RWPE2 (cell line): ENCODE results near the gene LPO.

ENCODE experiments used
- ATAC-seq: fragments of 200-7000 bp; cut with Tn5 transposase; 3 replicates; pipeline ENCODE4 v1.9.1; 2021; ENCODE audit warnings: low read depth
- DNase-seq: peaks from one replicate; pipeline ENCODE4 v3.0.0-alpha.2; 2020; ENCODE audit warnings: low spot score
- H3K27ac ChIP-seq: fragments of 450-650 bp; 2 replicates; pipeline ENCODE4 v1.5.1; 2017; ENCODE audit warnings: mild to moderate bottlenecking; ENCODE audit not compliant: poor library complexity, severe bottlenecking
- H3K27me3 ChIP-seq: fragments of 250-450 bp; sonication (Bioruptor Pico); 2 replicates; pipeline ENCODE4 v1.5.1; 2021; ENCODE audit warnings: mild to moderate bottlenecking, moderate library complexity; ENCODE audit not compliant: insufficient read depth, poor library complexity, severe bottlenecking
- H3K36me3 ChIP-seq: fragments of 250-450 bp; sonication (Bioruptor Pico); 2 replicates; pipeline ENCODE4 v1.5.1; 2020; ENCODE audit warnings: low read depth, mild to moderate bottlenecking, moderate library complexity
- H3K4me1 ChIP-seq: fragments of 250-450 bp; sonication (Bioruptor Pico); 2 replicates; pipeline ENCODE4 v1.5.1; 2021; ENCODE audit warnings: mild to moderate bottlenecking, moderate library complexity; ENCODE audit not compliant: insufficient read depth, poor library complexity, severe bottlenecking
- H3K4me3 ChIP-seq: fragments of 250-450 bp; sonication (Bioruptor Pico); 2 replicates; pipeline ENCODE4 v1.5.1; 2021; ENCODE audit warnings: mild to moderate bottlenecking, moderate library complexity; ENCODE audit not compliant: severe bottlenecking
- H3K9me3 ChIP-seq: fragments of 250-450 bp; sonication (Bioruptor Pico); 2 replicates; pipeline ENCODE4 v1.5.1; 2021; ENCODE audit warnings: mild to moderate bottlenecking, moderate library complexity; ENCODE audit not compliant: severe bottlenecking
- CTCF ChIP-seq: fragments of 450-650 bp; IDR thresholded peaks from one replicate; pipeline ENCODE4 v1.5.1; 2017; ENCODE audit warnings: mild to moderate bottlenecking, moderate library complexity; ENCODE audit not compliant: poor library complexity, severe bottlenecking

The LPO gene

GRCh38 chr17:58315750-58316149 lies 77.4 kb downstream of the LPO start:
- Histone ChIP-seq H3K4me3 (no peak overlapping the region), H3K4me1 (no peaks in the 10 kb centered on the region), H3K9me3 (no peaks in the 10 kb centered on the region), H3K27me3 (no peaks in the 10 kb centered on the region), H3K36me3 (no peaks in the 10 kb centered on the region), H3K27ac (no peak overlapping the region)
- DNase-seq = no peak
- ATAC-seq = no peak
- TF ChIP-seq CTCF = no peak

GRCh38 chr17:58316260-58316960 lies 78.0 kb downstream of the LPO start:
- no peaks in the 10 kb centered on the region for H3K4me1 ChIP-seq
- no peak overlapping the region for H3K4me3 ChIP-seq
- no peak for ATAC-seq
- H3K27ac ChIP-seq = no peak overlapping the region
- TF ChIP-seq CTCF = no peak
- no peaks in the 10 kb centered on the region for H3K9me3 ChIP-seq
- no peaks in the 10 kb centered on the region for H3K27me3 ChIP-seq
- DNase-seq = peak; percentile 41
- H3K36me3 ChIP-seq = no peaks in the 10 kb centered on the region

- peak; percentile 68 for DNase-seq
- Histone ChIP-seq H3K27ac (no peak overlapping the region), H3K27me3 (no peaks in the 10 kb centered on the region)
Measured at GRCh38 chr17:58317421-58318064, 79.2 kb downstream of the LPO start.

GRCh38 chr17:58318065-58318481 lies 79.7 kb downstream of the LPO start:
- no peaks in the 10 kb centered on the region for H3K9me3 ChIP-seq
- TF ChIP-seq CTCF = no peak
- no peaks in the 10 kb centered on the region for H3K27me3 ChIP-seq
- DNase-seq (peak; percentile 45), ATAC-seq (no peak)
- H3K4me3 ChIP-seq = no peak overlapping the region
- H3K27ac ChIP-seq = no peak overlapping the region
- no peaks in the 10 kb centered on the region for H3K4me1 ChIP-seq
- H3K36me3 ChIP-seq = no peaks in the 10 kb centered on the region

More at GRCh38 chr17:58317421-58318064, 79.2 kb downstream of the LPO start:
- Histone ChIP-seq H3K9me3 (no peaks in the 10 kb centered on the region), H3K4me1 (no peaks in the 10 kb centered on the region), H3K4me3 (no peak overlapping the region), H3K36me3 (no peaks in the 10 kb centered on the region)
- peak; percentile 90 for TF ChIP-seq CTCF
- ATAC-seq = peak; percentile 83
